Panc1 (cell line): Measurements from ENCODE around the gene NINJ2. TPM values are rescaled to one million over a fixed set of nuclear protein-coding genes. Genes with fewer than 3 reads are reported as not detected.

Source experiments
- ATAC-seq: fragments of 200-7000 bp; cut with Tn5 transposase; 2 replicates; pipeline ENCODE4 v1.9.1; 2020; ENCODE audit warnings: mild to moderate bottlenecking, moderate library complexity
- BruUV-seq: library from RNA; stranded (reverse); fragments of 400-500 nt; replicated peaks from 2 replicates; lab custom pipeline; 2021; lab: Mats Ljungman, UMichigan
- CTCF ChIA-PET: fragments of 300-600 bp; sonication (Branson Sonifier 250); formaldehyde crosslinking; loops from one replicate; lab custom pipeline; 2022; ENCODE audit warnings: antibody characterized with exemption; lab: Charles Lee
- POLR2A ChIA-PET: fragments of 300-600 bp; sonication (Branson Sonifier 250); formaldehyde crosslinking; loops from one replicate; lab custom pipeline; 2022; ENCODE audit warnings: antibody characterized with exemption; lab: Charles Lee
- DNase-seq: peaks from one replicate; pipeline ENCODE4 v3.0.0-alpha.2; 2010; ENCODE audit warnings: low read depth, low spot score
- H3K27ac ChIP-seq: 2 replicates; pipeline ENCODE4 v1.5.1; 2011; ENCODE audit warnings: mild to moderate bottlenecking, low read length, inconsistent platforms
- H3K27me3 ChIP-seq: fragments of 200-500 bp; sonication (Bioruptor generic); 2 replicates; pipeline ENCODE4 v1.6.0; 2014; ENCODE audit warnings: low read length, inconsistent platforms; ENCODE audit not compliant: control insufficient read depth, insufficient read depth
- H3K36me3 ChIP-seq: fragments of 200-500 bp; sonication (Bioruptor generic); 2 replicates; pipeline ENCODE4 v1.5.1; 2014; ENCODE audit warnings: inconsistent platforms, mild to moderate bottlenecking, low read length, moderate library complexity; ENCODE audit not compliant: control insufficient read depth, insufficient read depth
- H3K4me1 ChIP-seq: 2 replicates; pipeline ENCODE4 v1.5.1; 2011; ENCODE audit warnings: inconsistent platforms, mild to moderate bottlenecking, low read length, moderate library complexity; ENCODE audit not compliant: control insufficient read depth, insufficient read depth
- H3K4me3 ChIP-seq, 2 experiments: 2 replicates each; pipeline ENCODE4 v1.5.1; 2011 to 2012; ENCODE audit warnings: low read depth in 2 of 2, low read length in 2 of 2, mild to moderate bottlenecking in 2 of 2, inconsistent platforms in 1 of 2, moderate library complexity in 1 of 2
- H3K9me3 ChIP-seq: fragments of 200-500 bp; sonication (Bioruptor generic); 2 replicates; pipeline ENCODE4 v1.5.1; 2014; ENCODE audit warnings: low read depth, mild to moderate bottlenecking, inconsistent platforms, low read length, moderate library complexity; ENCODE audit not compliant: control insufficient read depth, insufficient read depth
- CTCF ChIP-seq: fragments of 450-650 bp; IDR thresholded peaks from 2 replicates; pipeline ENCODE4 v1.5.1; 2017; ENCODE audit warnings: mild to moderate bottlenecking
- POLR2AphosphoS5 ChIP-seq: IDR thresholded peaks from 2 replicates; pipeline ENCODE4 v1.6.1; 2012; ENCODE audit warnings: mild to moderate bottlenecking, low read depth, low read length, moderate library complexity
- REST ChIP-seq, 2 experiments: IDR thresholded peaks; 2 replicates each; pipeline ENCODE4 v1.6.1; 2011 to 2012; ENCODE audit warnings: low read depth in 2 of 2, control low read depth in 1 of 2, low read length in 1 of 2, mild to moderate bottlenecking in 1 of 2, moderate library complexity in 1 of 2; ENCODE audit not compliant: insufficient read depth in 1 of 2
- SIN3A ChIP-seq: IDR thresholded peaks from 2 replicates; pipeline ENCODE4 v1.6.1; 2012; ENCODE audit warnings: low read depth, mild to moderate bottlenecking, low read length, moderate library complexity, borderline replicate concordance; ENCODE audit not compliant: insufficient read depth
- TCF7L2 ChIP-seq: IDR thresholded peaks from 2 replicates; pipeline ENCODE4 v1.6.1; 2011; ENCODE audit warnings: mild to moderate bottlenecking, low read depth, low read length, inconsistent platforms
- in situ Hi-C: cut with HindIII; loops from 2 replicates; pipeline ENCODE4 v1.10.0; 2016; ENCODE audit warnings: low sequenced_read_pairs, low pct_unique_long_range_greater_than_20kb
- intact Hi-C: fragments of 100-400 bp; cut with micrococcal nuclease; formaldehyde crosslinking; loops from one replicate; pipeline ENCODE4 v1.10.0; 2022; ENCODE audit not compliant: unreplicated experiment
- total RNA-seq: library from RNA; stranded (reverse); gene quantifications from one replicate; pipeline ENCODE4 v1.2.1, GENCODE V29; 2021; ENCODE audit not compliant: unreplicated experiment

NINJ2 gene
- total RNA-seq, 1 experiment from 2014 or later: 1.9 TPM

GRCh38 chr12:575948-576614, 87.2 kb downstream of the NINJ2 start:
- ChIA-PET CTCF (interaction anchor here (0.6 to 1.2 kb wide), 3 partner anchors 72 to 373 kb away, joined by 3 to 4 read pairs (median 3); no protein-coding TSS in a partner anchor), POLR2A (no interaction called here)
- BruUV-seq: no TSS peak
- no peak overlapping the region for H3K4me3 ChIP-seq
- intact Hi-C loops: loop anchor here (10.0 kb wide), 1 partner anchor 59 kb away; no protein-coding TSS in a partner anchor
- H3K36me3 ChIP-seq: no peaks in the 10 kb centered on the region
- DNase-seq (peak; percentile 24), ATAC-seq (peak; percentile 52)
- peaks cover 56% of the 10 kb centered on the region for H3K4me1 ChIP-seq
- H3K27ac ChIP-seq: peak overlapping the region; percentile 85
- in situ Hi-C loops: no loop called here
- no peaks in the 10 kb centered on the region for H3K27me3 ChIP-seq
- no peaks in the 10 kb centered on the region for H3K9me3 ChIP-seq
- TF ChIP-seq CTCF: peak; percentile 95
- no peak for TF ChIP-seq SIN3A
- peak; percentile 37; the same call in 1 of the 2 replicates for TF ChIP-seq POLR2AphosphoS5

GRCh38 chr12:575129-575502, 88.1 kb downstream of the NINJ2 start:
- in situ Hi-C loops: no loop called here
- no peak overlapping the region for H3K4me3 ChIP-seq
- TF ChIP-seq SIN3A: no peak
- TF ChIP-seq REST (IDR thresholded peaks at IDR 0.05; ENCODE audit: insufficient read depth in 1 of 2, low read depth in 2 of 2, low read length in 1 of 2): no peak
- TF ChIP-seq POLR2AphosphoS5: no peak
- TF ChIP-seq CTCF: no peak
- TF ChIP-seq TCF7L2: no peak
- H3K27ac ChIP-seq: peak overlapping the region; percentile 85
- no peak for ATAC-seq
- no peaks in the 10 kb centered on the region for H3K27me3 ChIP-seq
- peaks cover 56% of the 10 kb centered on the region for H3K4me1 ChIP-seq
- no TSS peak for BruUV-seq
- POLR2A ChIA-PET: interaction anchor here (0.7 kb wide), 1 partner anchor 180 kb away, joined by 3 read pairs; no protein-coding TSS in a partner anchor
- CTCF ChIA-PET: interaction anchor here (1.2 kb wide), 1 partner anchor 73 kb away, joined by 3 read pairs; no protein-coding TSS in a partner anchor
- H3K36me3 ChIP-seq: no peaks in the 10 kb centered on the region
- intact Hi-C loops: loop anchor here (10.0 kb wide), 1 partner anchor 60 kb away; no protein-coding TSS in a partner anchor
- no peaks in the 10 kb centered on the region for H3K9me3 ChIP-seq
- no peak for DNase-seq
